Activated CD4-positive, CD25-positive, alpha-beta regulatory T cell treated with anti-CD3 and anti-CD28 coated beads, Interleukin-2, amount 50 U/mL, for 72 hours (primary cell): ENCODE measurements around the gene PRX.
A peak's percentile ranks its signal among the peaks of the same experiment; 100 is the strongest.
"Not testable (repeated sequence)": the region's sequence is repeated elsewhere in the genome, so short reads cannot be mapped to it uniquely, and the experiment has no call there.

Experiments
- DNase-seq: peaks from one replicate; pipeline ENCODE4 v3.0.0; 2021

PRX gene

GRCh38 chr19:40438284-40438683 is 25.1 kb upstream of the PRX start:
- DNase-seq: no peak

- peak; percentile 64 for DNase-seq
These were observed 20.4 kb upstream of the PRX start for GRCh38 chr19:40433391-40434216.

- DNase-seq: not testable (repeated sequence)
These were observed 19.6 kb upstream of the PRX start for GRCh38 chr19:40432760-40433159.

GRCh38 chr19:40431698-40432097 is 18.5 kb upstream of the PRX start:
- DNase-seq: no peak

GRCh38 chr19:40430242-40430641 is 17.1 kb upstream of the PRX start:
- not testable (repeated sequence) for DNase-seq

GRCh38 chr19:40428197-40428596 is 15.0 kb upstream of the PRX start:
- DNase-seq: not testable (repeated sequence)

GRCh38 chr19:40425450-40426287 is 12.5 kb upstream of the PRX start, which contains the start of gene SERTAD1:
SERTAD1 (minus strand) TSS chr19:40425992; CDS start chr19:40423546, 2,446 bp downstream.
- peak; percentile 100 for DNase-seq

- no peak for DNase-seq
These were observed 11.7 kb upstream of the PRX start for GRCh38 chr19:40424637-40425449.

GRCh38 chr19:40423938-40424337 is 10.8 kb upstream of the PRX start:
- DNase-seq: no peak

GRCh38 chr19:40422748-40423566 is 9.8 kb upstream of the PRX start:
- DNase-seq: no peak

GRCh38 chr19:40421993-40422747 is 9.0 kb upstream of the PRX start:
- no peak for DNase-seq

- peak; percentile 84 for DNase-seq
These were observed 7.9 kb upstream of the PRX start for GRCh38 chr19:40420766-40421765.

GRCh38 chr19:40420451-40420765 is 7.2 kb upstream of the PRX start:
- no peak for DNase-seq

GRCh38 chr19:40419780-40420179 is 6.6 kb upstream of the PRX start:
- no peak for DNase-seq

- no peak for DNase-seq
These were observed 6.0 kb upstream of the PRX start for GRCh38 chr19:40419066-40419612.

GRCh38 chr19:40418040-40418439 is 4.9 kb upstream of the PRX start:
- DNase-seq: no peak

- no peak for DNase-seq
These were observed 4.4 kb upstream of the PRX start for GRCh38 chr19:40417643-40417981.

GRCh38 chr19:40416918-40417642 is 3.9 kb upstream of the PRX start:
- no peak for DNase-seq

GRCh38 chr19:40415768-40416167 is 2.6 kb upstream of the PRX start:
- DNase-seq: no peak
